HG03103 (cell line): Measurements from ENCODE around the gene CABYR.
"Not testable (repeated sequence)": the region's sequence is repeated elsewhere in the genome, so short reads cannot be mapped to it uniquely, and the experiment has no call there.

Experiments used
- ATAC-seq: cut with Tn5 transposase; IDR thresholded peaks from one replicate; pipeline ENCODE4 v1.9.1; 2021; ENCODE audit warnings: low read depth; ENCODE audit not compliant: unreplicated experiment

CABYR gene

GRCh38 chr18:24127735-24128134 lies 11.1 kb upstream of the CABYR start:
- no peak for ATAC-seq

DNA sequence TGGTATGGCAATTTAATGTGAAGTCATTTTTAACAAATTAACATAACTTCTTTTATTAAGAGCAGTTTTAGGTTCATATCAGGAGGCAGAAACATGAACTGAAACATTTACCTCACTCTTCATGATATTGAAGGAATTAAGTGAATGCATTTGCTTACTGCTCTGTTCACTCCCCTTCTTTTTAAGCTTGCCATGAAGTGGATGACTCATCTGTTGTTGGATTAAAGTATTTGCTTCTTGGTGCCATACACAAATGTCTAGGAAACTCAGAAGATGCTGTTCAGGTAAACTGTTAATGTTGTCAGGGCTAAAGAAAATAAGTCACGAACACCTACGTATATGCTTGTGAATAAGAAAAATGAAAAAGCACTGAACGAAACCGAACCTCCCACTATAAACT lies 10.2 kb upstream of the CABYR start:
- no peak for ATAC-seq

- ATAC-seq, result no peak
Observed at GRCh38 chr18:24130494-24130893, 8.4 kb upstream of the CABYR start.

- no peak for ATAC-seq
Observed at GRCh38 chr18:24136967-24137373, 1.9 kb upstream of the CABYR start.

- ATAC-seq, result no peak
Observed at GRCh38 chr18:24138409-24138788, 463 bp upstream of the CABYR start.

DNA sequence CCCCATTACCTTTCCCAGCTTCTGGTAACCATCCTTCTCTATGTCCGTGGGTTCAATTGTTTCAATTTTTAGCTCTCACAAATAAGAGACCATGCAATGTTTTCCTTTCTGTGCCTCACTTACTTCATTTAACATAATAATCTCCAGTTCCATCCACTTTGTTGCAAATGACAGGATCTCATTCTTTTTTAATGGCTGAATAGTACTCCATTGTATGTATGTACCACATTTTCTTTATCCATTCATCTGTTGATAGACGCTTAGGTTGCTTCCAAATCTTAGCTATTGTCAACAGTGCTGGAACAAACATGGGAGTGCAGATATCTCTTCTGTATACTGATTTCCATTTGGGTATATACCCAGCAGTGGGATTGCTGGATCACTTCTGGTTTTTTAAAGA lies 1.8 kb downstream of the CABYR start:
- no peak for ATAC-seq

DNA sequence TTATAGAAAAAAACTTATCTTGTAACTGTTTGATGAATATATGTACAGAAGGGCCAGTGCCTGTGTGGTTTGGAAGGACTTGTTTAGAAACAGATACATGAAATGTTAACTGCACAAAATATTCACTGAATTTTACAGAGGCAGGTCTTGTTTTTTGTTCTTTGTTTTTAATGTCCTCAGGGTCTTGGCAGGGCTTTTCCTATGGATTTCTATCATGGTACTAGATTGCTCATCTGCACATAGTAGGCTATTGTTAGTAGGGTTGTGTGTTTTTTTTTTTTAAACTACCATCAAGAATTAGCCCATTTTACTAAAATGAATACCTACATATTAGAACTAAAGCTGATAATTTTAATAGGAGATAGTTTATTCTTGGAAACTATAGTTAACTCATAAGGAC lies 3.5 kb downstream of the CABYR start:
- no peak for ATAC-seq

DNA sequence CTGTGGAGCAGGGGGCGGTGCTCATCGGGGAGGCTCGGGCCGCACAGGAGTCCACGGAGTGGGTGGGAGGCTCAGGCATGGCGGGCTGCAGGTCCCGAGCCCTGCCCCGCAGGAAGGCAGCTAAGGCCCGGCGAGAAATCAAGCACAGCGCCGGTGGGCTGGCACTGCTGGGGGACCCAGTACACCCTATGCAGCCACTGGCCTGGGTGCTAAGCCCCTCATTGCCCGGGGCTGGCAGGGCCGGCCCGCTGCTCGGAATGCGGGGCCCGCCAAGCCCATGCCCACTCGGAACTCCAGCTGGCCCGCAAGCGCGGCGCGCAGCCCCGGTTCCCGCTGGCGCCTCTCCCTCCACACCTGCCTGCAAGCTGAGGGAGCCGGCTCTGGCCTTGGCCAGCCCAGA lies 10.7 kb downstream of the CABYR start:
- not testable (repeated sequence) for ATAC-seq

DNA sequence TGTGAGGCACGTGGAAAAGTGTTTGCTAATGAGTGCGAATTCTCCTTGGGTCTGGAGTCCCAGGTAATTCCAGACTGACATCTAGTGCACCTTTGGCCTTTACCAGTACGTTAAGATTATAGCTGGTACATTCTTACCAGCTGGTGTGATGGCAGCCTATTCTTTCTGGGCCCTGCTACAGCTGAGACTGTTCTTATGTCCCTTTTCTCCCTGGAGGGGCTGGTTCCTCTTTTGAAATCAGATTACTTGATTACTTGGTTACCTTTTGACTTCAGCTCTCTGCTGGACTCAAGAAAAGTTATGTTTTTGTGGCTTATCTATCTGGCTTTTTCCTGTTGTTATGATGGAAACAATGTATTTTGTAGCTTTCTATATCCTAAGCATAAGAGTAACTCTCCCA lies 14.5 kb downstream of the CABYR start:
- no peak for ATAC-seq

GRCh38 chr18:24157855-24158254 lies 19.0 kb downstream of the CABYR start:
- no peak for ATAC-seq

- ATAC-seq, result no peak
Observed at GRCh38 chr18:24160086-24160485, 21.2 kb downstream of the CABYR start.

DNA sequence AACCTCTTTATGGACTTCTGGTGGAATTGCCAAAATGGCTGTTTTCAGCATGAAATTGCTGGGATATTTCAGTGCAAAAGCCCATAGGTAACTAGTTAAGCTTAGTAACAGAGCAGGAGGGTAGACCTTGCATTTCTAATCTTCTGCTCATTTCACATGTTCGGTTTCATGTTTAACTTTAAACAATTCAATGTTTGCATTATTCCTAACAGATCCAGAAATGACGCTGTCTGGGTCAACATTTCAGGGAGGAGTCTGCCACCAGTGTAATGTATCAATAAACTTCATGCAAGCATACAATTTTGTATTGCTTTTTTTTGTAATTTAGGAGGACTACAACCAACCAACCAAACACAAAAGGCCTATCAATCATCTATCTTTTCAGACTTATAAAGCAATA lies 22.4 kb downstream of the CABYR start:
- no peak for ATAC-seq

- ATAC-seq, result no peak
Observed at GRCh38 chr18:24168496-24168895, 29.6 kb downstream of the CABYR start.

DNA sequence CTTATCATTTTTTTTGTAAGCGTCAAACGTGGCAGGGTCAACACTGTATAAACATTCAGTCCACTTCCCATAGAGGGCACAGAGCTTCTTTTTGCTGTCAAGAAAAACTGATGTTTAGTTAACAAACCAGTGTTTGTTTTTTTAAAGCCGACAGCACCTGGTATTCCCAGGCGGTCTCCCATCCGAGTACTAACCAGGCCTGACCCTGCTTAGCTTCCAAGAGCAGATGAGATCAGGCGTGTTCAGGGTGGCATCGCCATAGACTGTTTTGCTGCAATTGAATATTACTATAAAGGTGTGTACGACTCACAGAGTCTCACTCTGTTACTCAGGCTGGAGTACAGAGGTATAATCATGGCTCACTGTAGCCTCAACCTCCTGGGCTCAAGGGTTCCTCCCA lies 31.5 kb downstream of the CABYR start:
- no peak for ATAC-seq

- ATAC-seq, result no peak
Observed at GRCh38 chr18:24173997-24174396, 35.1 kb downstream of the CABYR start.

- ATAC-seq, result peak; percentile 88
Observed at GRCh38 chr18:24176727-24177416, 38.0 kb downstream of the CABYR start.

DNA sequence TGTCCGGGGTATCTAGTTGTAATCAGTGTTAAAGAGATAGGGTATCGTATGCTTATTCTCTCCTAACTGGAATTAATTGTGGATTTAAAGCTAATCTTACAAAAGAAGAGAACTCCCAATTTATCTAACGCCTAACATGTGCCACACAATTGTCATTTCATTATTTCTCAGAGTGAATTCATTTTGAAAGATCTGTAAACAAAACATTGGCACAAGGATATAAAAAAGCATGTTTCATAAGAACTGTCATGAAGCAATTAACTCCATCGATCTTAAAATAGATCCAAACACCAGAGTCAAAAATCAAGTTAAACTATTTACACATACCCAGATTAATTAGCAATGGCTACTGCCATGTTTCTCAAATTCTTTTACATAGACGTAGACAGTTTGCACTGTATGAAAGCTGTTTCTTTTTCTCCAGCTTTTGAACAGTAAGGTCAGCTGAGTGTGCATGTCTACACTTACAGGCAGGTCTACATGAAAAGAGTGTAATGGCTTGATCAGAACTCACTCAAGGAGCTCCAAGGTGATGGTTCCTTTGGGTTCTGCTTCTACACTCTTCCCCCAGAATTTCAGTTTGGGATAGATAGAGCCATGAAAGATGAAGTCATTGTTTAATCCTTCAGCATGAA lies 38.8 kb downstream of the CABYR start:
- ATAC-seq, result no peak

- ATAC-seq, result no peak
Observed at GRCh38 chr18:24180048-24180447, 41.2 kb downstream of the CABYR start.

- ATAC-seq, result no peak
Observed at GRCh38 chr18:24181806-24182205, 42.9 kb downstream of the CABYR start.

DNA sequence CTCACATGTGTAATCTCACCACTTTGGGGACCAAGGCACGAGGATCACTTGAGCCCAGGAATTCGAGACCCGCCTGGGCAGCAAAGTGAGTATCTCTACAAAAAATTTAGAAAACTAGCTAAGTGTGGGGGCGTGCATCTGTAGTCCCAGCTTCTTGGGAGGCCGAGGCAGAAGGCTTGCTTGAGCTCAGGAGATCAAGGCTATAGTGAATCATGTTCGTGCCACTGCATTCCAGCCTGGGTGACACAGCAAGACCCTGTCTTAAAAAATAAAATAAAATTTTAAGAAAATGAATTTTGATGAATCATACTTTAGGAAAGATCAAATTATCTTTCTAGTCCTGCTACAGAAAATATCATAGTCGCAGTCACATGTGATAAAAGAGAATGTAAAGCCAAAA lies 46.9 kb downstream of the CABYR start:
- ATAC-seq, result no peak

- ATAC-seq, result peak; percentile 64
Observed at GRCh38 chr18:24187049-24187448, 48.2 kb downstream of the CABYR start.

DNA sequence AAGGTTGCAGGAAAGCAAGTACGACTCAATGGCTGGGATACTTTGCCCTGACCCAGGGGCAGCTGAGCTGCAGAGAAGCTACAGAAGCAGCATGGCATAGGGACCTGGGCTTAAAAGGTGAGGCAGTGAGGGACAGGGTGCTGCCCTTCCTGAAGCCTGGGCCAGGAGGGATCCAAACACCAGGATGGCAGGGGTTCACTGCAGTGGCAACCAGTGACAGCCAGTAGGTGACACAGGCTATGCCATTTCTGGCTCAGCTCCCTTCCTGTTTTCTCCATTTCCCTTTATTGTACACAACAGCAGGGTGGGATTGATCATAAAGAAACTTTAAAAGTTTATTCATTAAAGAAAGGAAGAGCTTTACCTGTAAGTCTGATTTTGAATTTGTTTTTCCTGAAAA lies 48.8 kb downstream of the CABYR start:
- no peak for ATAC-seq

DNA sequence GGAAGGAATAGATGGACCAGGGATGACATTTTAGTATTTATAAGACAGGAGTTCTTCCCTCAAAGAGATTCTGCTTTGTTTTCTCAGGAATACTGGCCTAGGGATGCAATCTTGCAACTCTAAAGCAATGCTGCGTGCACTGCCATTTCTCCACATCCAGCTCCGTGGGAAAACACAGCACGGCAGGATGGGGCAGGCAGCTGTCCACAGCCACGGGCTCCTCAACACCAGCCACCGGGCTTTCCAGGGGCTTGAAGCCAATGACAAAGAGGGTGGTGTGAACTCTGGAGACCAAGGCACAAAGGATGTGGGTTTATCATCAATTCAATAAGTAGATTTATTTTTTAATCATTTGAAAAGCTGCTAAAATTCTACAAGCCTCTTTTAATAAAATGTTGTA lies 49.3 kb downstream of the CABYR start:
- no peak for ATAC-seq
